Measurements from ENCODE around the gene HEPHL1.

The HEPHL1 gene

DNA sequence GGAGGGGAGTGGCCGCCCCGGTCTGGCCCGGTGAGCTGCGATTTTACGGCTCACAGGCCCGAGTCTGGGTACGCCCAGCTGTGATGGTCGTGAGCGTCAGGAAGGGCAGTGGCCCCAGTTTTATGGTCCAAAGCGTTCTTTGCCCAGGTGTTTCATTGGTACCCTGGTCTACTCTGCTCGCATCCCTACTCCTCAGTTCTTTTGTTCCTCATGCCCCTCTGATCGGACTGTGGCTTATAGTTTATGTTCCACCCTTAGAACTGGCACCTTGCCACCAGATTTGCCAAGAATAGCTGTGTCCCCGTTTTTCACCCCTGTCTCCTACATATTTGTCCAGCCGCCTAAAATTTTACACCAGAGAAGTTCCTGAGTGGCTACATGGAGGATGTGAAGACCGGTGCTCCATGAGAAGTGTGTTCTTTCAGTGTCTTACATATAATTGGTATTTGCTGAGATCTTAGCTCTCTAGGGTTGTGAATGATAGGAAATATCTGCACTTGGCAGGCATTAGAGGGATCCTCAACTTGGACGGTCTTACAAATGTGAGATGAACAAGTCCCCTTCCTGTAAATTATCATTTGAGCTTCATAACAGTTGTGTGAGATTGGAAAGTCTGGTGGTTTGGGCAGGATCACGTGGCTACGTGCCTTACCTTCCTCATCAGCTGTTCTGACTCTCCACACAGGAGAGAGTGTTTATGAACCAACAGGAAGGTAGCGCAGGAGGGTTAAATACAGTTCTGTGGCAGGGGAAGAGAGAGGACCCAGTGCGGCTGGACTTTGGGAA, 108.6 kb downstream of the HEPHL1 start:
- DNase-seq (ENCODE audit: low spot score): no peak

DNA sequence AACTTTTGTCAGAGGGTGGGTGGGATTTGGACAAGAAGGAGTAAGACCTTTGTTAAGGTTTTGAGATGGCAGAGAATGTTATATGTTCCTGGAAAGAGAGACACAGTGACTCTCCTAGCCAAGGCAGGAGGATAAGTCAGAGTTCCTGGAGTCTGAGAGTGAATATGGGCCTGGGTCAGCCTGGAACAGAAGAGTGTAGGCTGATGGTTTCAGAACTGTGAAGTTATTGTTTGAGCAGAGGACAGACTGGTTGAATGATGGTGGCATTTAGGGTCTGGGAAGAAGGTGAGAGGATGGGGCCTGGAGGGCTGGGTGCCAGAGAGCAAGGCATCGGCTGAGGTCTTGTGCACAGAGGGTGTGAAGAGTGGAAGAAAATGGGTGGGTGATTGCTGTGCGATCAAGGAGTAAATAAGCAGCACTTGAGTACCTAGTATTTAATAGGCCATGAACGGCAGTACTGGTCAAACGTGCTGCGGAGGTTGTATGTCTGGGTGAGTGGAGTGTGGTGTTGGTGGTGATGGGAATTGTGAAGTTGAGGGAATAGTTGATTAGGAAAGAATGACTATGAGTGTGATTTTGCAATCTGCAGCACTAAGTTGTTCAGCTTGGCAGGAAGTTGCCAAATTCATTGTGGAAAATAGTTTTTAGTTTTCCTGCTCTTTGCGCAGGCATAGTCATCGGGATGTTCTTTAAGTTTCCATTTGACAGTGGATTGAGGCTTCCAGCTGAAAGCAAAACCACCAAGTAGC, 109.3 kb downstream of the HEPHL1 start:
- DNase-seq (ENCODE audit: low spot score): no peak

- no peak for DNase-seq (ENCODE audit: low spot score)
Measured at GRCh38 chr11:94131047-94131717, 110.0 kb downstream of the HEPHL1 start.

DNA sequence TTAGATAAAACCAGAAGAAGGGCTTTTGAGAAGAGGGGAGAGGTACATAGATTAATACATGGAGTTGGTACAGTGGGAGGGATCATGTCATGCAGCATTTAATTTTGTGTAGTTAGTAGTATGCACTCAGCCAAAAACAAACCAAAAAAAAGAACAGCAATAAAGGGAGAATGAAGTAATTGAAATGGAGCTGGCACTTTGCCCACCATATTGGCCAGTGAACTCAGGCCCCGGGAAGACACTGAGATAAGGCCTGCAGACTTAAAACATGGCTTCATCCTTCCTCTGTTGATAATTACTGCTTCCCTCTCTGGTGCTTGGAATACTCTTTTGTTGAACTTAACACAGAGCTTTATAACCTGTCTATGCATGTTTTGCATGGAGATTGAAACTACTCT, 110.6 kb downstream of the HEPHL1 start:
- DNase-seq (ENCODE audit: low spot score): no peak

DNA sequence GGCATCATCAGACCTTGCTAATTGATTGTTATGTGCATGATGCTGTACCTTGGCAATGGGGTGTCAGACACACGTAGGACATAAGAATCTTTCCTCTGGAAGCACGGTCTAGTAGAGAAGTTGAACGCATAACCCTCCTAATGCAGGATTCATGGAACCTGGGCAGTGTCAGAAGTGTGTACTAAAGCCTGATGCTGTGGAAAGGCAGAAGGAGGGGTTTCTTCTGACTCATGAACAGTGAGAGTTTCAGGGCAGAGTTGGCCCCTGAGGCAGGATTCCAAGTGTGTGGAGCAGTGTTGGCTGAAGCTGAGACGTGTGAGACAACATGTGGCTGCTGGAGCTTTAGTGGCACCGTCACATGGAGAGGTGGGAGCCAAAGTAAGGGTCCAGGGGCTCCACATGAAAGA, 111.0 kb downstream of the HEPHL1 start:
- DNase-seq (ENCODE audit: low spot score): no peak

DNA sequence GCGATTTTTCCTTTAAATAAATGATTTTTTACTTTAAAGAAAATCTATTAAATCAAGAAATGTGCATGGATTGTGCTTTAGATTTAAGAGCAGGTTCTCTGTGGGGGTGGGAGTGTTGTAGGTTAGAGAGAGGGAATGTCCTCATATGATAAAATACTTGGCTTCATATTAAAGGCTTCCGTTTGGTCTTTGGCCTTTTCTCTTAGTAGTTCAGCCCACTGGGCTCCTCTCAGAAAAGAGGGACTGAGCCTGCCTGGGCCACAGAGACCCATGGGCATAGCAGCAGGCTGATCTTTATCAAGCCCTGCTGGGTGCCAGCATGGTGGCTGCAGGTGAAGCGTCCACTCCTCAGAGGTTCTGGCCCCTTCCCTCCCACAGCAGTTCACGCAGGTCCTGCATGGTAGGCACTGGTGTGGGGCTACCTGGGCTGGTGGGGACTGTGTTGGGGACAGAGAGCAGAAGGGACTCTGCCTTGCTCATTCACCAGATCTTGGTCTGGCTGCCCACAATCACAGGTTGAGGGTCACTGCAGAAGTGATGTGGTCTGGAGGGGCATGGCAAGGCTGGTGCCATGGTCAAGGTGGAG, 111.8 kb downstream of the HEPHL1 start:
- DNase-seq (ENCODE audit: low spot score): no peak

GRCh38 chr11:94133752-94134151, 112.6 kb downstream of the HEPHL1 start:
- no peak for DNase-seq (ENCODE audit: low spot score)

DNA sequence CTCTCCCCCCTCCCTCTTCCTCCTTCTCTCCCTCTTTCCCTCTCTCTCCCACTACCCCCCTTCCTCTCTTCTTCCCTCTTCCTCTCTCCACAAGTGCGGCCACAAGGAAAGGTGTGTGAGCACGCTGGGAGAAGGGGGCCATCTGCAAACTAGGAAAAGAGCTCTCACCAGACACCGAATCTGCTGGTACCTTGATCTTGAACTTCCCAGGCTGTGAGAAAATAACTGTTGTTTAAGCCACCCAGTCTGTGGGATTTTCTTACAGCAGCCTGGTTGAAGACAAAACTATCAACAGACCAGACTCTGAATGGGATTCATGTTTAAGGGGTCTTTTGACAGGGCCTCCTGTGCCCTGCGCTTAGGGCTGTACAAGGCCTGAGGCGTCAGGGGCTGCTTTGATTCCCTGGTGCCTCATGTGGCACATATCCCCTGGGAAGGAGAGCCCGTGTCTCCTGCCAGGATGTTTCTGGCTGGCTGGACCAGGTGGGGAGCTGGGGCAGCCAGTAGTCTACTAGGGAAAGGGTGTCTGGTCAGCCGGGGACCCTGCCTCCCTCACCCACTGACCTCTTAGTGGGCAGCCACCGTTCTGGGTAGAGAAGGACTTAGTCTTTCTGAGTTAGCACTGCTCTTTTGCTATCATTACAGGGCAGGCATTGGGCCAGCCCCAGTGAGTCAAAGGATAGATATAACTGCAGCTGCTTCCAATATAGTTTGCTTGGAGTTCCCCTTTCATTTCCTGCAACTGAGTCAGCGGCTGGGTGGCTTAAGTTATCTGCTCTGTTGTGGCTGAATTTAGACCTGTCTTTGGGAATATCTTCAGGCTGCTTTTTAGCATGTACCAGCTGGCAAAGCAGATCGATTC, 113.7 kb downstream of the HEPHL1 start:
- no peak for DNase-seq (ENCODE audit: low spot score)

- DNase-seq (ENCODE audit: low spot score): no peak
Measured at GRCh38 chr11:94139416-94139815, 118.3 kb downstream of the HEPHL1 start.

- DNase-seq (ENCODE audit: low spot score): no peak
Measured at GRCh38 chr11:94140154-94140655, 119.1 kb downstream of the HEPHL1 start.

GRCh38 chr11:94141511-94142307, 120.6 kb downstream of the HEPHL1 start:
- no peak for DNase-seq (ENCODE audit: low spot score)

DNA sequence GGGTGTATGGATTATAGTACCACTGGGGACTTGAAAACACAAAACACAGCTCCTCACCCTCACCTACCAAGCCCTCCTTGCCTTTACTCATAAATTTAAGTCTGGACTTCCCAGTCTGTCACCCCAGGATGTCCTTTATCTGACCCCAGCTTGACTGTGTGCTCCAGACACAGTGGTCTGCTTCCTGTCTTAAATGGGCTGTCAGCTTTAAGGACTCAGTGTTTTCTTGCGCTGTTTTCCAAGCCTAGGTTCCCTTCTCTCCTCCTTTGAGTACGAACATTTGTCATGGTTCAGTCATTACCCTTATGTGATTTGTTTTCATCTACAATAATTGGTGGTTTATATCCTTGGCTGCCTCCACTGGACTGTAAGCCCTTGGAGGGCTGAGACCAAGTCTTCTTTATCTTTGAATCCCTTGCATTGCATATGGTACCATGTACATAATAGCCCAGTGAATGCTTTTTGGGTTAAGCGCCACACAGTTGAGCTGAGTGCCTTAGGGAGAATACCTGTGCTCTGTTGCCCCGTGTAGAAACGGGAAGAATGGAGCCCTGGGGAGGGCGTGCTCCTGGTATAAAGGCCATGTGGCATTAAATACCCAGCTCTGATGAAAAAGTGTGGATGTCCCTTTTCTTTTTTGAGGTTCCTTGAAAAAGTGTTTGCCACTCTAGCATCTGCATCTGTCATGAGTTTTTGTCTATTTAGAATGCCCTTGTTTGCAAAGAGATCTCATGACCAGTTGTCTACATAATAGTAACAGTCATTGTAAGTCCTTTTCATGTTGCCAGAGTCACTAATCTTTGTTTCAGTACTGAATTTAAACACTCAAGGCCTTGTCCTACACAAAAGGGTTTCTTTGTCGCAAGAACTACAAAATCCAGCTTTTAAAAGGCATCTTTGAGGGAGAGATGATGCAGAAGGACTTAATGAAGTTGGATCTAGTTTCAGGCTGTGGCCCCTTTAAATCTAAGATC, 121.4 kb downstream of the HEPHL1 start:
- DNase-seq (ENCODE audit: low spot score): no peak

DNA sequence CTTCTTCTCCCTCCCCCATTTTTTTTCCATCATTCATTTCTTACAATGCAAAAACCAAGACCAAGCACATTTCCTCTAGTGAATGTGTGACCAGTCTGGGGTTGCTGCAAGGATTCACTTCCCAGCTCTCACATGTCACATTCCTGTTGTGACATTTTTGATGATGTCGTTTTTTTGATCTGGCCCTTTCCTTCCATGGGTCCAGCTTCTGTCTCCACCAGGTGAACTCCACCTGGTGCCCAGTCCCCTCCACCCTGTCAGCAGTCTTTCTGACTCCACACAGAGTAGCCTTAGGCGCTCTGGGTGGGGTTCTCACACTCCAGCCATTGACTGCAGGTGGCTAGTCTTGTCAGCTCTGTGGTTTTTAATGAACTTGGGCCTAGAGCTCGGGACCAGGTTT, 123.1 kb downstream of the HEPHL1 start:
- DNase-seq (ENCODE audit: low spot score): no peak

DNA sequence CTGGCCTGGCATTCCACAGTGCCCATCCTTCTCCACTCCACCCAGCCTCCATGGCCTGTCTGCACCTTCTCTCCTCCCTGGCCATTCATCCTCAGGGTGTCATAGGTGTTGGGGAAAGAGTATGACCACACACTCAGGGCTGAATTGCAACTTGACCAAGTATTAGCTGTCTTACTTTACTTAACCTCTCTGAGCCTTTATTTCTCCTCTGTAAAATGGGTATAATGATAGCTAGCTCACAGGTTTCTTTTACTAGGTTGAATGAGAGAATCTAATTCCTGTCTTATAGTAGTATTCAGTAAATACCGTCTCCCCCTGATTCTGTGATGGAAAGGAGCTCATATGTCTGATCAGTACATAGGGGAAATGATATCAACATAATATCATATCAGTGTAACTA, 123.5 kb downstream of the HEPHL1 start:
- no peak for DNase-seq (ENCODE audit: low spot score)

DNA sequence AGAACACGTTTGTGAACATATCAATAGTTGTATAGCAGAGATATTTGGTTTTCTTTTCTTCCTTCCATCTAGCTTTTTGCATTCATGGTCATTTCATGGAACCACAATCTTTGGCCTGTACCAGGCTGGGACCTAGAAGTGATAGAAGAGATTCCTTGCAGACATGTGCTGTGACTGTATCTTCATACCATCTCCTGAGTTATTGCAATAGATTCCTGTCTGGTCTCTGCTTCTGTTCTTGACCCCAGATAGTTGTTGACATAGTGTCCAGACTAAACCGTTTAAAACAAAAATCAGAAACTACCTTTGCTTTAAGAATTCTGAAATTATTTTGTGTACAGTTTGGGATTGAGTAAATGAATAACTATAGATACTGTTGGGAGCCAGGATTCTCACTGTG, 124.3 kb downstream of the HEPHL1 start:
- DNase-seq (ENCODE audit: low spot score): no peak

DNA sequence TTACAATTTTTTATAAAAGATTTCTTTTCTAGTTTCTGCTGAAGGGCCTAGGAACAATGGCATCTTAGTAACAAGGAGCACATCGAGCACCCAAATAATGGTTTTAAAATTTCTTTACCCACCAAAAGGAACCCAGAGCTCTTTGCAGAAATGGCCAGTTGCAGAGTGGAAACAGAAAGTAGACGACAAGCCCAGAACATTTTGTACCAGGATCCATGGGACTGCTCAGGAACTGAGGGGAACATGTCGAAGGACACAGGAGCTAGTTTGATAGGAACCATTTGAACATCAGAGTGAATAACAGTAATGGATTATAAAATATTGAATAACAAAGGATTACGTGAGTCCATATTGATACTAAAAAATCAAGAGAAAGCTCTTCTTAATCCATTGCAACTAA, 124.8 kb downstream of the HEPHL1 start:
- DNase-seq (ENCODE audit: low spot score): no peak

GRCh38 chr11:94147433-94147845, 126.3 kb downstream of the HEPHL1 start:
- no peak for DNase-seq (ENCODE audit: low spot score)

GRCh38 chr11:94148189-94148588, 127.0 kb downstream of the HEPHL1 start:
- no peak for DNase-seq (ENCODE audit: low spot score)

DNA sequence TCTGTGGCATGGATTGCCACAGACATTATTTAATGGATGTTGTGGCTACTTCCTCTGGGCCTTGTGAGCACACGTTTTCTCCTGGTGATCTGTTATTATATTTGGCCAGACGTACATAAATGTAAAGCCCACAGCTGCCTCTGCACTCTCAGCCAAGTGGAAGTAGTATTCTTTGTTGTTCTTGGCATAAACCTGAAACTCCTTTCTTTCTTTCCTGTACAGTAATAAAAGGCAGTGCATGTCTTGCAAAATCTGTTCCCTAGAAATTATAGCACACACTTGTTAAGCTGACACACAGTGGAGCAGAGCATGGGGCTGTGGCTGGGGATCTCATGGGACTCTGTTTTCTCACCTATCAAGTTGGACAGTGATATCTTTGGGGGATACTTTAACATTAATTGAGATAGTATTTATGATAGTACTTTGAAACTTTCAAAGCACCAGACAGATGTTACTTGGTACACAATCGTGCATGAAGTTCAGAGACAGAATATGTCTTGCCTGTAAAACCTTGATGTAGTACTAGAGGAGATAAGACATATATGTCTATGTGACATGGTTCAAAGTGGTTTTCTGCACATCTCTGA, 128.4 kb downstream of the HEPHL1 start:
- no peak for DNase-seq (ENCODE audit: low spot score)

Data from HuH-7.5 (cell line).